GM23338 (cell line): ENCODE results near the gene PTPN6. TPM values are rescaled to one million over a fixed set of nuclear protein-coding genes. Genes with fewer than 3 reads are reported as not detected.
A peak's percentile ranks its signal among the peaks of the same experiment; 100 is the strongest.

Experiments used
- ATAC-seq: fragments of 200-7000 bp; cut with Tn5 transposase; 3 replicates; pipeline ENCODE4 v1.9.1; 2020
- DNase-seq: peaks from one replicate; pipeline ENCODE4 v3.0.0-alpha.2; 2015; ENCODE audit warnings: low spot score
- H2AFZ ChIP-seq: fragments of 200-600 bp; sonication (generic); 2 replicates; pipeline ENCODE4 v1.8.0; 2016; ENCODE audit warnings: antibody characterized with exemption, mild to moderate bottlenecking, moderate library complexity
- H3F3A ChIP-seq: fragments of 200-600 bp; sonication (generic); replicated peaks from 2 replicates; pipeline ENCODE4 v1.8.0; 2017; ENCODE audit warnings: antibody characterized with exemption, mixed run types, low read depth
- H3K27ac ChIP-seq: fragments of 200-600 bp; sonication (generic); 2 replicates; pipeline ENCODE4 v1.6.1; 2016; ENCODE audit warnings: low read depth
- H3K27me3 ChIP-seq: fragments of 200-600 bp; sonication (generic); 2 replicates; pipeline ENCODE4 v1.8.0; 2016; ENCODE audit warnings: mild to moderate bottlenecking, mixed run types, moderate library complexity; ENCODE audit not compliant: insufficient read depth
- H3K36me3 ChIP-seq: fragments of 200-600 bp; sonication (generic); 2 replicates; pipeline ENCODE4 v1.8.0; 2016; ENCODE audit warnings: mild to moderate bottlenecking; ENCODE audit not compliant: insufficient read depth
- H3K4me1 ChIP-seq: fragments of 200-600 bp; sonication (generic); 2 replicates; pipeline ENCODE4 v1.8.0; 2016; ENCODE audit warnings: mild to moderate bottlenecking, moderate library complexity; ENCODE audit not compliant: insufficient read depth
- H3K4me2 ChIP-seq: fragments of 200-600 bp; sonication (generic); 2 replicates; pipeline ENCODE4 v1.7.1; 2017; ENCODE audit warnings: mixed run types
- H3K4me3 ChIP-seq: fragments of 200-600 bp; sonication (generic); 2 replicates; pipeline ENCODE4 v1.6.1; 2016; ENCODE audit warnings: mixed run types
- H3K79me2 ChIP-seq: fragments of 200-600 bp; sonication (generic); replicated peaks from 2 replicates; pipeline ENCODE4 v1.8.0; 2017; ENCODE audit warnings: mild to moderate bottlenecking; ENCODE audit not compliant: insufficient read depth
- H3K9me2 ChIP-seq: fragments of 200-600 bp; sonication (generic); 2 replicates; pipeline ENCODE4 v1.8.0; 2017; ENCODE audit not compliant: insufficient read depth
- H4K20me1 ChIP-seq: fragments of 200-600 bp; sonication (generic); replicated peaks from 2 replicates; pipeline ENCODE4 v1.8.0; 2017; ENCODE audit warnings: mild to moderate bottlenecking; ENCODE audit not compliant: insufficient read depth
- H3K27ac Mint-ChIP-seq: 2 replicates; pipeline ENCODE4 v1.8.0; 2020; ENCODE audit warnings: inconsistent platforms, mild to moderate bottlenecking, moderate library complexity, mixed read lengths
- H3K27me3 Mint-ChIP-seq: 3 replicates; pipeline ENCODE4 v1.8.0; 2022; ENCODE audit warnings: low read depth, mild to moderate bottlenecking, moderate library complexity, mixed read lengths, inconsistent platforms; ENCODE audit not compliant: insufficient read depth, poor library complexity
- H3K36me3 Mint-ChIP-seq: 3 replicates; pipeline ENCODE4 v1.8.0; 2021; ENCODE audit warnings: low read depth, mild to moderate bottlenecking, inconsistent platforms, moderate library complexity, mixed read lengths
- H3K4me1 Mint-ChIP-seq: 3 replicates; pipeline ENCODE4 v1.8.0; 2020; ENCODE audit warnings: mild to moderate bottlenecking, inconsistent platforms, mixed read lengths
- H3K4me3 Mint-ChIP-seq: 3 replicates; pipeline ENCODE4 v1.8.0; 2021; ENCODE audit warnings: moderate library complexity, mild to moderate bottlenecking, inconsistent platforms, mixed read lengths
- H3K9me3 Mint-ChIP-seq: 3 replicates; pipeline ENCODE4 v1.8.0; 2020; ENCODE audit warnings: moderate library complexity, mild to moderate bottlenecking, inconsistent platforms, mixed read lengths
- CREB1 ChIP-seq: fragments of 250-450 bp; sonication (Bioruptor Pico); IDR thresholded peaks from 2 replicates; pipeline ENCODE4 v1.5.0; 2020; ENCODE audit warnings: low read depth, mild to moderate bottlenecking, moderate library complexity
- EZH2 ChIP-seq: fragments of 200-600 bp; sonication (generic); IDR thresholded peaks from one replicate; pipeline ENCODE4 v1.8.0; 2017; ENCODE audit warnings: antibody characterized with exemption, mild to moderate bottlenecking, low read depth; ENCODE audit not compliant: unreplicated experiment
- EZH2phosphoT487 ChIP-seq: fragments of 200-600 bp; sonication (generic); IDR thresholded peaks from one replicate; pipeline ENCODE4 v1.8.1; 2018; ENCODE audit warnings: antibody characterized with exemption; ENCODE audit not compliant: unreplicated experiment
- NANOG ChIP-seq: IDR thresholded peaks from 2 replicates; pipeline ENCODE4 v1.6.1; 2016; ENCODE audit warnings: antibody characterized with exemption, borderline replicate concordance
- POLR2AphosphoS5 ChIP-seq: IDR thresholded peaks from 2 replicates; pipeline ENCODE4 v1.6.1; 2016; ENCODE audit warnings: antibody characterized with exemption, low read depth
- STAT1 ChIP-seq: IDR thresholded peaks from one replicate; pipeline ENCODE4 v1.6.1; 2016; ENCODE audit warnings: antibody characterized with exemption; ENCODE audit not compliant: unreplicated experiment
- ZNF114 ChIP-seq: fragments of 250-450 bp; sonication (Bioruptor Pico); IDR thresholded peaks from 2 replicates; pipeline ENCODE4 v1.5.0; 2020; ENCODE audit warnings: mild to moderate bottlenecking, moderate library complexity
- ZNF331 ChIP-seq: fragments of 250-450 bp; sonication (Bioruptor Pico); IDR thresholded peaks from 2 replicates; pipeline ENCODE4 v1.5.0; 2020; ENCODE audit warnings: low read depth, mild to moderate bottlenecking, moderate library complexity
- polyA plus RNA-seq: library from polyadenylated mRNA; unstranded; fragments of >200 nt; fragmentation: Nextera tagmentation; extraction: Ambion mirVana; gene quantifications from 2 replicates; pipeline ENCODE4 v1.2.1, GENCODE V29; 2016
- total RNA-seq: library from RNA; depleted of rRNA; stranded (reverse); fragments of >200 nt; shearing (Covaris generic); gene quantifications from 2 replicates; pipeline ENCODE4 v1.2.3, GENCODE V29; 2014
- TF ChIP-seq, protein P1 (sequence below), 2 experiments: fragments of 200-600 bp in 1 of 2; sonication (generic) in 1 of 2; conservative IDR thresholded peaks; 2 replicates each; pipeline versions ENCODE4 v1.5.1 to v1.6.1; 2016 to 2017; ENCODE audit warnings: antibody characterized with exemption in 2 of 2, low read depth in 2 of 2, mild to moderate bottlenecking in 2 of 2, moderate library complexity in 1 of 2
- TF ChIP-seq, protein P2 (sequence below): IDR thresholded peaks from 2 replicates; pipeline ENCODE4 v1.6.1; 2016; ENCODE audit warnings: antibody characterized with exemption

PTPN6 gene
- total and polyA plus RNA-seq, 2 experiments from 2014 or later: 25.3 to 35.4 TPM

DNA sequence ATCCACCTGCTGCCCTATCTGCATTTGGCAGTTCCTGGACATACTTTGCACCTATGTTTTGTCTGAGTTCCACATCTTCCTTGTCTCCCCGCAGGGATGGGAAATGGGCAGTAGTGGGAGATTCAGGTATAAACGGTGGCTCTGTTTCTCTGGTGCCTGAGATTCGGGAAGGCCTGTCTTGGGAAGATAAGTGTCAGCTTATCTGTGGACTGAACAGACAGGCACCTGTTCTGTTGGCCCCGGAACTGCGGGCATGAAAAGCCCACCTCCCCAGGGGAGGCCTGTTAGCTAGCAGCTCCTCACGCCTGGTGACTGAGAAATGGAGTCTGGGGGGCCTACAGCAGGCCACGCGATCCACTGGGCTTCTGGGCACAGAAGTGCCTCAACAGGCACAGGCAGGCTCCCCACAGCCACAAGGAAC lies 13.5 kb downstream of the PTPN6 start:
- no peak for DNase-seq
- ATAC-seq: no peak
- Histone ChIP-seq H3K79me2 (peaks cover 42% of the 10 kb centered on the region), H3K27ac (peak overlapping the region; percentile 98), H3K4me3 (peak overlapping the region; percentile 95), H3K4me2 (peak overlapping the region; percentile 98), H2AFZ (no peak overlapping the region), H3F3A (peaks cover 65% of the 10 kb centered on the region), H3K9me2 (no peaks in the 10 kb centered on the region), H3K4me1 (peaks cover 48% of the 10 kb centered on the region), H3K36me3 (peaks cover 31% of the 10 kb centered on the region), H3K27me3 (no peaks in the 10 kb centered on the region), H4K20me1 (peaks cover 7% of the 10 kb centered on the region; the same call in 1 of the 2 replicates)
- H3K36me3 Mint-ChIP-seq: peaks cover 56% of the 10 kb centered on the region
- H3K27me3 Mint-ChIP-seq: peaks cover 25% of the 10 kb centered on the region
- no peak for TF ChIP-seq ZNF114 (CRISPR knock-in tag)
- H3K4me3 Mint-ChIP-seq: peak overlapping the region; percentile 86
- no peaks in the 10 kb centered on the region for H3K9me3 Mint-ChIP-seq
- peak overlapping the region; percentile 93 for H3K27ac Mint-ChIP-seq
- peaks cover 59% of the 10 kb centered on the region for H3K4me1 Mint-ChIP-seq

DNA sequence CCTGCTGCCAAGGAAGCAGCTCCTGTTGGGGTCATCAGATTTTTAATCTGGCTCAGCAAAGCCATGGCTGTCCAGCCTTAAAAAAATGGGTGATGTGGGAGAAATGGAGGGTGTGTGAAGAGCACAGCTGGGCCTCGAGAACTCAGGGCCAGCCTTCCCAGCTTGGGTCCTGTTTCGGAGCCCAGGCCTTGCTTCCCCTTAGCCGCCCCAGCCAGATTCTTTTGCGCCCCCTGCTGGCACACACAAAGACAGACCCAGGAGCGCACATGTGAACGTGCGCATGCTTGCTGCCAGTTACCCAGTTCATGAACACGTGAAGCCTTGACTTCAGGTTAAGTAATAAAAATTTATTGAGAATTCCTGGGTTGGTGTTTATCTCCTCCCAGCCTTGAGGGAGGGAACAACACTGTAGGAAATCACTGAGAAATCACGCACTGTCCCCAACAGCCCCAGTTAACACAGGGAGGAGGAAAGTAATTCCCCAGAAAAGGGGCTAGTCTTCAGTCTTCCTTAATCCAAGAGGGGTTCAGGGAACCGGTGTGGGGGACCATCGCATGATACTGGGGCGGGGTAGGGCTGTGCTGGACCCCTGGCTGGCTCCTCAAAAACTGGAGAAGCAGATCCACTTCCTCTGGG lies 14.0 kb downstream of the PTPN6 start:
- peak; percentile 33 for ATAC-seq
- H3K9me2 ChIP-seq: no peaks in the 10 kb centered on the region
- peaks cover 48% of the 10 kb centered on the region for H3K79me2 ChIP-seq
- H3K9me3 Mint-ChIP-seq: no peaks in the 10 kb centered on the region
- peaks cover 7% of the 10 kb centered on the region; the same call in 1 of the 2 replicates for H4K20me1 ChIP-seq
- peak overlapping the region; percentile 98 for H3K27ac ChIP-seq
- peaks cover 49% of the 10 kb centered on the region for H3K4me1 ChIP-seq
- no peak for TF ChIP-seq ZNF114 (CRISPR knock-in tag)
- TF ChIP-seq, protein P1, sequence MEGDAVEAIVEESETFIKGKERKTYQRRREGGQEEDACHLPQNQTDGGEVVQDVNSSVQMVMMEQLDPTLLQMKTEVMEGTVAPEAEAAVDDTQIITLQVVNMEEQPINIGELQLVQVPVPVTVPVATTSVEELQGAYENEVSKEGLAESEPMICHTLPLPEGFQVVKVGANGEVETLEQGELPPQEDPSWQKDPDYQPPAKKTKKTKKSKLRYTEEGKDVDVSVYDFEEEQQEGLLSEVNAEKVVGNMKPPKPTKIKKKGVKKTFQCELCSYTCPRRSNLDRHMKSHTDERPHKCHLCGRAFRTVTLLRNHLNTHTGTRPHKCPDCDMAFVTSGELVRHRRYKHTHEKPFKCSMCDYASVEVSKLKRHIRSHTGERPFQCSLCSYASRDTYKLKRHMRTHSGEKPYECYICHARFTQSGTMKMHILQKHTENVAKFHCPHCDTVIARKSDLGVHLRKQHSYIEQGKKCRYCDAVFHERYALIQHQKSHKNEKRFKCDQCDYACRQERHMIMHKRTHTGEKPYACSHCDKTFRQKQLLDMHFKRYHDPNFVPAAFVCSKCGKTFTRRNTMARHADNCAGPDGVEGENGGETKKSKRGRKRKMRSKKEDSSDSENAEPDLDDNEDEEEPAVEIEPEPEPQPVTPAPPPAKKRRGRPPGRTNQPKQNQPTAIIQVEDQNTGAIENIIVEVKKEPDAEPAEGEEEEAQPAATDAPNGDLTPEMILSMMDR (conservative IDR thresholded peaks at IDR 0.05; ENCODE audit: low read depth in 2 of 2): peak; percentile 85 to 89
- TF ChIP-seq, protein P2, sequence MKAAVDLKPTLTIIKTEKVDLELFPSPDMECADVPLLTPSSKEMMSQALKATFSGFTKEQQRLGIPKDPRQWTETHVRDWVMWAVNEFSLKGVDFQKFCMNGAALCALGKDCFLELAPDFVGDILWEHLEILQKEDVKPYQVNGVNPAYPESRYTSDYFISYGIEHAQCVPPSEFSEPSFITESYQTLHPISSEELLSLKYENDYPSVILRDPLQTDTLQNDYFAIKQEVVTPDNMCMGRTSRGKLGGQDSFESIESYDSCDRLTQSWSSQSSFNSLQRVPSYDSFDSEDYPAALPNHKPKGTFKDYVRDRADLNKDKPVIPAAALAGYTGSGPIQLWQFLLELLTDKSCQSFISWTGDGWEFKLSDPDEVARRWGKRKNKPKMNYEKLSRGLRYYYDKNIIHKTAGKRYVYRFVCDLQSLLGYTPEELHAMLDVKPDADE: no peak
- TF ChIP-seq ZNF331 (CRISPR knock-in tag): no peak
- TF ChIP-seq STAT1: no peak
- no peak for TF ChIP-seq NANOG
- TF ChIP-seq EZH2phosphoT487: no peak
- TF ChIP-seq EZH2: no peak
- no peak for TF ChIP-seq CREB1 (CRISPR knock-in tag)
- TF ChIP-seq POLR2AphosphoS5: peak; percentile 42; the same call in 1 of the 2 replicates
- DNase-seq: peak; percentile 96
- peaks cover 59% of the 10 kb centered on the region for H3K4me1 Mint-ChIP-seq
- H2AFZ ChIP-seq: no peak overlapping the region
- H3K27me3 ChIP-seq: no peaks in the 10 kb centered on the region
- peak overlapping the region; percentile 93 for H3K27ac Mint-ChIP-seq
- peak overlapping the region; percentile 86 for H3K4me3 Mint-ChIP-seq
- peaks cover 31% of the 10 kb centered on the region for H3K36me3 ChIP-seq
- peak overlapping the region; percentile 98 for H3K4me2 ChIP-seq
- peaks cover 65% of the 10 kb centered on the region for H3F3A ChIP-seq
- peaks cover 28% of the 10 kb centered on the region for H3K27me3 Mint-ChIP-seq
- H3K4me3 ChIP-seq: peak overlapping the region; percentile 95; the same call in 1 of the 2 replicates
- peaks cover 61% of the 10 kb centered on the region for H3K36me3 Mint-ChIP-seq
